M059J (cell line): ENCODE data around the gene ENO3. TPM values are rescaled to one million over a fixed set of nuclear protein-coding genes. Genes with fewer than 3 reads are reported as not detected.
A peak's percentile ranks its signal among the peaks of the same experiment; 100 is the strongest.

Experiments
- DNase-seq: peaks from one replicate; pipeline ENCODE4 v3.0.0-alpha.2; 2012; ENCODE audit warnings: low read depth
- total RNA-seq: library from RNA; depleted of rRNA; stranded (reverse); fragments of >200 nt; shearing (Covaris generic); gene quantifications from 2 replicates; pipeline ENCODE4 v1.2.3, GENCODE V29; 2014

The ENO3 gene
- total RNA-seq, 1 experiment from 2014 or later: 1.1 TPM

DNA sequence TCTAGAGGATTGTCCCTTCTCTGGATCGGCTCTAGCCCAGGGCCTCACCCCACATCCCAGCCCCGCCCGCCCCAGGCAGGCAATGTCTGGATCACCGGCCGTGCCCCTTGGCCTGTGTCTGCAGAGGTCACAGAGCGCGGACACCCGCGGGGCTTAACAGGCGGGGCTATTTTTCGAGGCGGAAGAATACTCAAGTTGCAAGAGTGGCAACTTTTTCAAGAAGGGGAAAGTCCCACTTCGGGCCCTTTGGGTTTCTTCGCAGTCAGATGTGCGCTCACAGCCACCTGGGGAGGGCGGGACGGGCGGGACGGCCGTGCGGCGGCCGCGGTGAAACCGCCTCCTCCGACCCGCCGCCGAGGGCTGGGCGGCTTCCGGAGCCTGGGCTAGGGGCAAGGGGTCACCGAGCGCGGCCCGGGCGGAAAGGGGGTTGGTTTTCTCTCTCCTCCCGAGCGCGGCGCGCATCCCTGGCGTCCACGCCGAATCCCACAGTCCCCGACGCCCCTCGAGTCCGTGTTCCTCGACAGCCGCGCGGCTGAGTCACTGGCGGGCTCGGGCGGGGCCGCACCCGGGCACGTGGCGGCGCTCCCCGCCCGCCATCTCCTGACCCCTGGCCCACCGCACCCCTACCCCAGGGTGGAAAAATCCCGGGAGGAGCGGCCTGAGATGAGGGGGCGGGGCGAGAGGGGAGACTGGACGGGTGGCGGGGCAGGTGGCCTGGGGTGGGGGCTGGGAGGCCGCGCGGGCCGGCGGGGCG lies 1.4 kb upstream of the ENO3 start:
- peak; percentile 74 for DNase-seq

DNA sequence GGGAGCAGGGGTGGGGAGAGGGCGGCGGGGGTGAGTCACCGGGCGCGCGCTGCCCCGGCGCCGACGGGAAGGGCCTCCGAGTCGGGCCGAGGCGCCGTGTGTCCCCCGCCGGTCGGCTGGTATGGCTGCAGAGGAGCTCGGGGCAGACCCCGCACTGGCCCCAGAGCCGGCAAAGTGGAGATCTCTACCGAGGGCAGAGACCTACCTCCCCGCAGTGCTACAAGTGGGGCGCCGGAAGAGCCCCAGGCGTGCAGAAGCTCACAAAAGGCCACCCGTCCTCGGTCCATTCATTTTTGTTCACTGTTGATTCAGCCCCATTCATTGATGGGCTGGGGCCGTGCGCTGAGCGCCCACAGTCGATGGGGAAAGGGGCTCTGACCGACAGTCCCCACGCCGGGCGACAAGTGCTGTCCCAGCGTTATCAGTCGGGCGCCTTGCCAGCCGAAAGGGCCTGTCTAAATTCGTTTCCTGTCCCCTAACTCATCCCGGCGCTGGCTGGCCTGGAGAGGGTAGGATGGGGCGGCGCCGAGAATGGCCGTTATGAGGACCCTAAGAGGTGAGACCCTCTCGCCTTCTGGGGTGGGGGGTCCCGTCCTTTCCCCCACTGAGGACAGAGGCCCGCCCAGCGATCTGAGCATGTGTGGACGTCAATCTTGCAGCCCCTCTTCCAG lies 709 bp upstream of the ENO3 start:
- DNase-seq: no peak

DNA sequence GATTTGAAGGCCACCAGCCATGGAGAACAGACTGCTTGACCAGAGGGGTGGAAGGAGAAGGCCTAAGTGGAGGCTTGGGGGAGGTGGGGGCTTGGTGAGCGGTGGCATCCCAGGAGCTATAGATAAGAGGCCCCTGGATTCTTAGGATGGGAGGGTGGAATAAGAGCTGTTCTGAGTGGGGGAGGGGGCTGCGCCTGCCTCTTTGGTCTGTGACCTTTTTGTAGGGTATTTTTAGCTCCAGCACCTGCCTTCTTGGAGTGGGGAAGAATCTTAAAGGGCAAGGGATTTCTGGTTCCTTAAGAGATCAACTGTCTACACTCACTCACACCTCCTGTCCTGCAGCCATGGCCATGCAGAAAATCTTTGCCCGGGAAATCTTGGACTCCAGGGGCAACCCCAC lies 567 bp downstream of the ENO3 start:
- DNase-seq: no peak

DNA sequence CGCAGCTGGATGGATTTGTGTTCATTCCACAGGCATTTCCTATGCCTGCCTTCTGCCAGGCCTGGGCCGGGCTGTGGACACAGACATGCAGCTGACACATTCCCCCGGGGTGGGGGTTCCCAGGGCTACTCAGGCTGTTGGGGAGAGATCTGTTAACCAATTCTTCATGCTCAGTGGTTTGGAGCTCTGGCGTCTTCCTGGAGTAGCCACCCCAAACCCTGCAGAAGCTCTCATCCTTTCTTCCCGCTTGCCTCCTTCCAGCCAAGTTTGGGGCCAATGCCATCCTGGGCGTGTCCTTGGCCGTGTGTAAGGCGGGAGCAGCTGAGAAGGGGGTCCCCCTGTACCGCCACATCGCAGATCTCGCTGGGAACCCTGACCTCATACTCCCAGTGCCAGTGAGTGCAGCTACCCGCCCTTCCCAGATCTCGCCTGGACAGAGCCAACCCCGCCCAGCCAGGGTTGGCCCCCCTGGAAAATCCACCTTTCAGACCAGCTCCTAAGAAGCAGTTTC lies 2.6 kb downstream of the ENO3 start:
- peak; percentile 87 for DNase-seq

DNA sequence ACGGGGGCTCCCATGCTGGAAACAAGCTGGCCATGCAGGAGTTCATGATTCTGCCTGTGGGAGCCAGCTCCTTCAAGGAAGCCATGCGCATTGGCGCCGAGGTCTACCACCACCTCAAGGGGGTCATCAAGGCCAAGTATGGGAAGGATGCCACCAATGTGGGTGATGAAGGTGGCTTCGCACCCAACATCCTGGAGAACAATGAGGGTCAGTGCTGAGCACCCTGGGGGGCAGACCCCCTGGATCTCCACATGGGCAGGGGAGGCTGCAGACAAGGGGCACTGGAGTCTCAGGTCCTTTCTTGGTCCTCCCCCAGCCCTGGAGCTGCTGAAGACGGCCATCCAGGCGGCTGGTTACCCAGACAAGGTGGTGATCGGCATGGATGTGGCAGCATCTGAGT lies 4.2 kb downstream of the ENO3 start:
- DNase-seq: no peak

DNA sequence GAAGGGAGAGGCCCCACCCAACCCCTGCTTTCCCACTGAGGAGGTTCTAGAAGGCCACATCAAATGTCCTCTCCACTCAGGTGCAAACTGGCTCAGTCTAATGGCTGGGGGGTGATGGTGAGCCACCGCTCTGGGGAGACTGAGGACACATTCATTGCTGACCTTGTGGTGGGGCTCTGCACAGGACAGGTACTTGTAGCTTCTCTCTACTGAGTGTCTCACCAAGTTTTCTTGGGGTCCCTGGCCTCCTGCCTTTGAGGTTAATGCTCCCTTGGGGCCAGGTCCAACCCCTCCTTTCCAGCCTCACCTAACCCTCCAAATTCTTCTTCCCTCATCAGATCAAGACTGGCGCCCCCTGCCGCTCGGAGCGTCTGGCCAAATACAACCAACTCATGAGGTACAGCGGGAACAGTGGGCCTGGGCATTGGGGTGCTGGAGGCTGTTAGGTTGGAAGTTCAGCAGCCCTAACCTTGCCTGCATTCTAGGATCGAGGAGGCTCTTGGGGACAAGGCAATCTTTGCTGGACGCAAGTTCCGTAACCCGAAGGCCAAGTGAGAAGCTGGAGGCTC lies 5.7 kb downstream of the ENO3 start:
- no peak for DNase-seq

DNA sequence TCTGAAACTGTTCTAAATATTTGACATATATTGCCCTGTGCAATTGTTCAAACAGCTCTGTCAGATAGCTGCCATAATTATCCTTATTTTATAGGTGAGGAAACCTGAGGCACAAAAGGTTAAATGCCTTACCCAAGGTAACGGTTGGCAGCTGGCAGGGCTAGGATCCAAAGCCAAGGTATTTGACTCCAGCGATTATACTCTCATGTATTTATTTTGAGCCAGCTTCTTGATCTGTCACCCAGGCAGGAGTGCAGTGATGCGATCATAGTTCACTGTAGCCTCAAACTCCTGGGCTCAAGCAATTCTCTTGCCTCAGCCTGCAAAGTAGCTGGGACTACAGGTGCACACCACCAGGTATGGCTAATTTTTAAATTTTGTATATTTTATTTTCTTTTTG lies 7.2 kb downstream of the ENO3 start:
- DNase-seq: no peak

DNA sequence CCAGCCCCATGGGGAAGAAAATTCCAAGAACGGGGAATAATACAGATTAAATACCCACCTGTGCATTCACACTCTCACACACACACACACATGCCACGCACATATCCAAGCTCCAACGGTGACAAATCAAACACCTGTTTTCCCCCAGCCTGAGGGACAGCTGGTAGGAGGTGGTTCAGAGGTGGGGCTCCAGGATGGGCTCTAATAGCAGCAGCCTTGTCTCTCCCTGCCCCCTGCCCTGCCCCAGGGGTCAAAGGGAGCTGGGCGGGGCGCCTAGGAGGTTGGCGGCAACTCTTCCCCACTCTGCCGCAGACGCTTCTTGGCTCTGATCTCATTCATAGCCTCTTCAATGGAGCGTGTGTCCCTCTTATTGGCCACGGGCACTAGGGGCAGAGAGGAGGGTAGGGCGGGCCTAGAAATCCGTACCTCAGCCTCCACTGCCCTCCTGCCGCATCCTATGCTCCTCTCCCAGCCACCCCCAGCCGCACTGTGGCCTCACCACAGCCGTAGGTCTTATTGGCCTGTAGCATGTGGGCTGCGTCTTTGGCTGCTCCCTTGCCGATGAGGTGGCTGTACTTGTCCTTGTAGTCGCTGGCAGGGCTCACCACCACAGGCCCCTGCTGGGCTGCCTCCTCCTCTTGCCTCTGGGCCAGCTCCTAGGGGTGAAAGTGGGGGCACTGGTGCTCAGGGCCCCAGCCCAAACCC lies 8.5 kb downstream of the ENO3 start:
- DNase-seq: no peak

DNA sequence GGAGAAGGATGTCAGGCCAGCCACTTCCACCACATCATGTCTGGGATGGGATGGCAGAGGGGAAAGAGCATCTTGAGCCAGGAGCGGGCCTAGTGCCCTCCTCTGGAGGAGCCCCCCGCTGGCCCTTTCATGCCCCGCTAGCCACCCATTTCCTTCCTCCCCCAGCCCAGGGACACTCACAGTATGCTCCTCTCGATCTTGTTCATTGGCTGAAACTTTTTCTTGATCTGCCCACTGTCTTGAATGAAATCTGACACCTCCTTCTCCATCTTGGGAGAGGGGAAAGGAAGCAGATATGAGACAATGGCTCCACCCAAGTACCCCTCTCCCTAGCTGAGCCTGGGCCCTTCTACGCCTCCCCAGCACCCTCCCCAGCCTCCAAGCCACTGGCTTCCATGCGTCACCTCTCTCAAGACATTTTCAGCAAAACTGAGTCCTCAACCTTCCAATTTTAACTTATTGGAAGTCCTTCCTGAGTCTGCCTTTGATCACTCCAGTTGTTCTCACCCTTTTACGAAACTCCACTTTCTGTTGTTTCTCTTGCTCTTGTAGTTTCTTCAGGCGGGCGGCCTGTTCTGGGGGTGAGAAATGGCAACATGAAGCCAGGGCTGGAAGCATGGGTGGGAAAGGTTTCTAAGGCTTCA lies 9.5 kb downstream of the ENO3 start:
- DNase-seq: no peak

DNA sequence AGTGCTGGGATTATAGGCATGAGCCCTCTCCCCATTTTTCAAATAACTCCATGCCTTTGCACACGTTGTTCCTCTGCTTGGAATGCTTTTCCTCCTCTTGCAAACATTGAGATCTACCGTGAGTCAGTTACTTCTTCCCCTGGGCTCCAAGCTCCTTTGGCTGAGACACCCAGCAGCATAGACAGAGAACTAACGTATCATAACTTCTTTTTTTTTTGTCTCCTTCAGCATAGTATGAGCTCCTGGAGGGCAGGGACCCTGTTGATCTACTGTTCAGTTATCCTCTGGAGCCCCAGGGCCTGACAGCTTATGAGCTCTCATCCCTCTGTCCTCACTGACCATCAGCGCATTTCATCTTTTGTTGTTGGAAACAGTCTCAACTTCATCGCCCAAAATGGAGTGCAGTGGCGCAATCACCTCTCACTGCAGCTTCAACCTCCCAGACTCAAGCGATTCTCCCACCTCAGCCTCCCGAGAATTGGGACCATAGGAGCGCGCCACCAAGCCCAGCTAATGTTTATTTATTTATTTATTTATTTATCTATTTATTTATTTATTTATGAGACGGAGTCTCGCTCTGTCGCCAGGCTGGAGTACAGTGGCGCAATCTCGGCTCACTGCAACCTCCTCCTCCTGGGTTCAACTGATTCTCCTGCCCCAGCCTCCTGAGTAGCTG lies 14.5 kb downstream of the ENO3 start:
- no peak for DNase-seq

DNA sequence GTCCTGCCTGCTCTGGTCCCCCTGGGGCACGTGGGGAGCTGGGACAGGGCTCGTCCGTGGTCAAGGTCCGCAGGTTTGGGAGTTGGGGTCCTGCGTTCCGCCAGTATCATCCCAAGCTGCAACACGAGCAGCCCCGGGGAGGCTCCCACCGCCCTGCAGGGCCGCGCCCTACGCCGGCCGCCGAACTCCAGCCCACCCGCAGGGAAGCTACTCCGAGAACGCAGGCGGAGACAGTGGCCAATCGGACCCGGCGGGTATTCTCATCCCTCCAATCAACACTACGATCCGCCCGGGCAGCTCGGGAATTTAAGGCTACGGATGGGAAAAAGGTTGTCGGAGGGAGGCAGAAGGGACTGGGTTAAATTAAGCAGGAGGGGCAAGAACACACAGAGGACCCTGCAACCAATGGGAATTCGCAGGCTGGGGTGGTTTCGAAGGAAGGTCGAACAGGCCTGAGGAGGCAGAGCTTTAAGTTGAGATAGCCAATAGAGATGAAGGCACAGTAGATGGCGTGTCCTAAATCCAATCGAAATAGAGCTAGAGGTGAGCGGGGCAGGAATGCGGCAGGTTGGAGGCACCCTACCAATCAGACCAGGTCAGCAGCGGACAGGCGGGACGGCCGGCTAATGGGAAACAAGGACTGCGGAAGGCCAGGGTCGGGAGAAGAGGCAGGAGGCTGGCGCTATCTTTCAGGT lies 16.1 kb downstream of the ENO3 start:
- DNase-seq: peak; percentile 99

DNA sequence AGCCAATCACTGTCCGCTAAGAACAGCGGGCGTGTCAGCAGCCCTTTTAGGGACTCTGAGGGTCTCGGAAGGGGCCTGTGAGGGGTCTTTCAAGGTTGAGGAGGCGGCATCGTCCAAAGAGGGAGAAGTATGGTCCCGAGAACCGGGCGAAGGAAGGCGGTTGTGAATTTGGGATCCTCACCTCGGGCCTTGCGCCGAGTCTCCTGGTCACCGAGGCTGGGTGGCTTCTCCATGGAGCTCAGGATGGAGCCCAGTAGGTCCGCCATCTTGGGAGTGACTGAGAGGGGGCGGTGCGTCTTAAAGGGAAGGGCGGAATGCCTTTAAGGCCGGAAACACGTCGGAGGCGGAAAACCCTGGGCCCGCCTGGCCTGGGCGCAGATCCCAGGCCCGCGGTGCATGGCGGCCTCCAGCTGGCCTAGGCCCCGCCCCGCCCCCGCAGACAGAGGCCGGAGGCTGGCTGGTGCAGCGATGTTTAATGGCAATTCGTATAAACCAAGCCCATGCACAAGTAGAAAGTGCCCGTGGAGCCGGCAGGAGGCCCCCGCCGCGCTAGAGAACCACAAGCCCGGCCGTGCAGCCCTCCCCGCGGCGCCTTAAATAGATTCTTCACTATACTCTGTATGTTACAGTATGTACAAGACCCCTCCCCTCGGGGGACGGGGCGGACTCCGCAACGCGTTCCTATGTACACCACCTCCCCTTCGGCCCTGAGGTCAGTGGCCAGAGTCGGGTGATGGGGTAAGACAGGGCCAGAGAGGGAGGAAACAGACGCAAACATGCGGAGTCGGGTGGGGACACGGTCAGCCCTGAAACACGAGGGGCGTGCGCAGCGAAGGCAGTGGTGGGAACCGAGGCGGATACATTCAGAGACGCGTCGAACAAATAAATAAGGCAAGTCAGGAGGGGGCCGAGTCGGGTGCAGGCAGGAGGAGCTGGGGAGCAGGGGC lies 16.9 kb downstream of the ENO3 start, which contains the start of gene SPAG7:
SPAG7 (minus strand) TSS at position 279 of the 947 bp plus-strand sequence; CDS start at position 266, 13 bp downstream.
- DNase-seq: peak; percentile 89

DNA sequence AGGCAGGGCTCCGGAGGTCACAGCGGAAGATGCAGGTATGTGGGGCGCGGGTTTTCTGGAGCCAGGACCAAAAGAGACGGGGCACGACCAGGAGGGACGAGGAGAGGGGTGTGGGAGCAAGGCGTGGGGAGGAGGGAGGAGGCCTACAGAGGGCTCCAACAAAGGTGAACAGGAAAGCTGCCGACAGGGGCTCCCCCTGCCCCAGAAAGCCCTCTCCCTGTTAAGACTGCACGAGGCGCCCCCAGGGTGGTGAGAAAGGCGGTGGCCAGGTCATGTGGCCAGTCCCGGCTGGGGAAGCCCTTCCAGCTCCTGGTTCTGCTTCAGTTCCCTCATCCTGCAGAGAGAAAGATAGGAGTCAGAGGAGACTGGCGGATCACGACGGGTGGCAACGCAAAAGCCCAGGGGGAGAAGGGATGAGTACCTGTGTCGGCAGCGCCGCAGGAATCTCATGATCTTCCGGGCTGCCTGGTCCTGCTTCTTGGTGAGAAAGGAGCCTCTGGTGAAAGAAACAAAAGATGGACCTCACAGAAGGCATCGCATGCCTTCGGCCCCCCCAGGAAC lies 17.6 kb downstream of the ENO3 start:
- no peak for DNase-seq

DNA sequence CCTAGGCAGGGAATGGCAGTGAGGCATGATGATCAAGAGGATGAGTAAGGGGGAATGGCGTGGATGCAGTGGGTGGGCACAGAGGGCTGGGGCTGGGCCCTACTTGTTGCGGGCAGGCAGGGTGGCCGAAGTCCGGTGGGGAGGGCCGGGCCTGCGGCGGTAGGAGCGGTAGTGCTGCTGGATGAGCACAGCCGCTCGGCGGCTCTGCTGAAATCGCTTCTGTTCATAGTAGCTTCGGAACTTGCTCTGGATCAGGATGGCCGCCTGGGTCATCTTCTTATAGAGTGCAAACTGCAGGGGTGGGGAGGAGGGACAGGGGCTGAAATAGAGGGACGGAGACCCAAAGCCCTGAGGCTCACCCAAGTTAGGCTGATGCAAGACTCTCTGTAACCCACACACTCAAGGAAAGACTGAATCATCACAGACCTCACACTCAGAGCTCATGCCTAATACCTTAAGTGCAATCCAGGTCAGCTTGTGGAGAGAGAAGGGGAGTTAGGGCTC lies 18.2 kb downstream of the ENO3 start:
- peak; percentile 85 for DNase-seq

DNA sequence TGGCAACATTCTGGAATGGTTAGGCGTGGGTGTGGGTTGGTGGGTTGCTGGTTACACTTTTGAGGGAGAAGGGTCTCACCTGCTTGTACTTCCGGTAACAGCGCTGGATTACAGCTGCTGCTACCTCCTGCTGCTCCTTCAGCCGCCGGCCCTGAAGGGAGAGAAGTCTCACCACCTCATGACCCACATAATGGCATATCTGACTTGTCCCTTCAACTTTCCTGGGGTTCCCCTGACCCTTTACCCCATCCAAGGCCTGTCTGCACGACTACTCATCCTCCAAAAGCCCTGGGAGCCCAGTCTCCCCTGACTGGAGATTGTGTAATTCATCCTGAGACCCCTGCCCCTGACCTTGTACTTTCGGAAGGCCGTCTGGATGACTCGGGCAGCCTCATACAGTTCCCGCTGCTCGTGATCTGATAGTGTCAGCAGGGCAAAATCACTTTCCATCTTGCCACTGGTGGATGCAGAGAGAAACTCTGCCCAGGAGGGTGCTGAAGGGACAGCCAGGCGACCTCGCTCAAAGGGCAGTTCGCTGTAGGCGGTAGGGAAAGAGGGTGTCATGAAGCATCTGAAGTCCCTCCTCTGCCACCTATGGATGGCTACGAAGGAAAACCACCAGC lies 18.7 kb downstream of the ENO3 start:
- no peak for DNase-seq

DNA sequence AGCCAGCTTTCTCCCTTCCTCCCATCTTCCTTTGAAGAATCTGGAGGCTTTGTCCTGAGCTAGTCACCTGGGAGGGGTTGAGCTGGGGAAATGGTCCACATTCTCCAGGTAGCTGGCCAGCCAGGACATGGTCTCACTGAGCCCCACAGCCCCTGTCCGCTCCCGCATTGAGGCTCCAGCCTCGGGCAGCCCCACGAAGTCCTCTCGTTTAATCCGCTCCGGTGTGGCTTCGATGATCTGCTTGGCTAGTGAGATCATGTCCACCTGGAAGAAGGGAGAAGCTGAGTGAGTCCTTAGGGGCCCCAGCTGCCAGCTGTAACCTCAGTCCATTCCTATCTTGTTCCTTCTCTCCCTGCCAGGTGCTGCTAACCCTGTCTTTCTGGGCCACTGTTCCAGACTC lies 19.4 kb downstream of the ENO3 start:
- DNase-seq: no peak

DNA sequence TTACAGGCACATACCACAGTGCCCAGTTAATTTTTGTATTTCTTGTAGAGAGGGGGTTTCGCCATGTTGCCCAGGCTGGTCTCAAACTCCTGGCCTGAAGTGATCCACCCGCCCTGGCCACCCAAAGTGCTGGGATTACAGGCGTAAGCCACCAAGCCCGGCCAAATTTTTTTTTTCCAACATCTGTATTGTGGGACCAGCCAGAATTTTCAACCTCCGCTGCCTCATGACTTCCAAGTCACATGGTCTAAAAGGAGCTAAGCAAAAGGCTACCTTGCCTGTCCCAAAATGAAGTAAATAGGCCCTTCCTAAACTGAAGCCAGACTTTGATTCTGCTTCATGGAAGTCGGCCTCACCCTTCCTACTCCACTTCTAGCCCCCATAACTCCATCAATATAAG lies 20.9 kb downstream of the ENO3 start:
- no peak for DNase-seq

DNA sequence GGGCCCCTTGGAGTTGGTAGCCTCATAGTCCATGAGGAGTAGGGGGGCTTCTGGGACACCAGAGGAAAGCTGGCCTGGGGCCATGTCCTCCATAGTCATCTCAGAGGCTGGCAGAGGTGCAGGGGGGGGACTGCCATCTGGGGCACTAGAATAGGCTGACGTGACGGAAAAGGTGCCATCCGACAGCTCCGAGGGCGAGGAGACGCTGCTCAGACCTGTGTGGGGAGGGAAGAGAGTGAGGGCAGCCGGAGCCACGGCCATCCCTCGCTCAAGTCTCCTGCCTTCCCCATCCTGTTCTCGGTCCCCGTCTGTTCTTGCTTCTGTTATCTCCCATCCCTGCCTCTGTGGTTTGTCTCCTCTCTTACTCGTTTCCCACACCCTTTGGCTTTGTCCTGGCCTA lies 21.4 kb downstream of the ENO3 start:
- DNase-seq: no peak
